K562 (cell line): Measurements from ENCODE around the gene SNX1. TPM values are rescaled to one million over a fixed set of nuclear protein-coding genes. Genes with fewer than 3 reads are reported as not detected.

Source experiments
- ARID2 ChIP-seq: fragments of 450-650 bp; IDR thresholded peaks from 2 replicates; pipeline ENCODE4 v1.6.1; 2017; ENCODE audit warnings: antibody characterized with exemption, mild to moderate bottlenecking
- BCOR ChIP-seq: fragments of 450-650 bp; IDR thresholded peaks from 2 replicates; pipeline ENCODE4 v1.6.1; 2016
- C11orf30 ChIP-seq: fragments of 450-650 bp; IDR thresholded peaks from 2 replicates; pipeline ENCODE4 v1.6.1; 2016; ENCODE audit warnings: low read depth, mild to moderate bottlenecking
- CBFA2T3 ChIP-seq: fragments of 450-650 bp; IDR thresholded peaks from 2 replicates; pipeline ENCODE4 v1.6.1; 2017
- CXXC5 ChIP-seq: fragments of 250-450 bp; sonication (Bioruptor Pico); IDR thresholded peaks from 2 replicates; pipeline ENCODE4 v1.8.0; 2022; ENCODE audit warnings: inconsistent platforms, mild to moderate bottlenecking, moderate library complexity
- ELK1 ChIP-seq: sonication (generic); formaldehyde crosslinking; IDR thresholded peaks from 2 replicates; pipeline ENCODE4 v1.8.1; 2022; ENCODE audit warnings: missing genetic modification reagents
- ETV6 ChIP-seq, 3 experiments: fragments of 150-350 bp in 1 of 3; sonication (generic) in 1 of 3; formaldehyde crosslinking in 1 of 3; IDR thresholded peaks; 2 replicates each; pipeline versions ENCODE4 v1.6.1 to v1.8.0; 2014 to 2022; ENCODE audit warnings: borderline replicate concordance in 2 of 3, low read depth in 2 of 3, antibody characterized with exemption in 1 of 3, low read length in 1 of 3, mild to moderate bottlenecking in 1 of 3, missing genetic modification reagents in 1 of 3
- ID3 ChIP-seq, 2 experiments: fragments of 250-450 bp in 1 of 2; fragments of 450-650 bp in 1 of 2; sonication (Bioruptor Pico) in 1 of 2; IDR thresholded peaks; 2 replicates each; pipeline versions ENCODE4 v1.6.1 to v1.8.0; 2016 to 2021; ENCODE audit warnings: mild to moderate bottlenecking in 2 of 2, moderate library complexity in 2 of 2, missing compliant biosample characterization in 1 of 2, missing genetic modification characterization in 1 of 2
- IRF2 ChIP-seq: sonication (generic); formaldehyde crosslinking; IDR thresholded peaks from 2 replicates; pipeline ENCODE4 v1.8.1; 2022; ENCODE audit warnings: mild to moderate bottlenecking, missing genetic modification reagents
- NEUROD1 ChIP-seq: fragments of 150-350 bp; IDR thresholded peaks from 2 replicates; pipeline ENCODE4 v1.6.1; 2014; ENCODE audit warnings: borderline replicate concordance, low read length, low read depth; ENCODE audit not compliant: partially characterized antibody
- TAF1 ChIP-seq: IDR thresholded peaks from 2 replicates; pipeline ENCODE4 v1.6.1; 2011; ENCODE audit warnings: mild to moderate bottlenecking, low read length, moderate library complexity; ENCODE audit not compliant: insufficient read depth, control insufficient read depth, severe bottlenecking; ENCODE audit errors: extremely low read depth
- ZNF133 ChIP-seq: fragments of 250-450 bp; sonication (Bioruptor Pico); IDR thresholded peaks from 2 replicates; pipeline ENCODE4 v1.4.0; 2020; ENCODE audit warnings: mild to moderate bottlenecking
- ZNF609 ChIP-seq: sonication (generic); formaldehyde crosslinking; IDR thresholded peaks from 2 replicates; pipeline ENCODE4 v1.8.1; 2023; ENCODE audit warnings: missing genetic modification reagents, mild to moderate bottlenecking, borderline replicate concordance
- ZNF639 ChIP-seq, 2 experiments: fragments of 200-800 bp in 1 of 2; sonication (Bioruptor generic) in 1 of 2; sonication (generic) in 1 of 2; formaldehyde crosslinking in 1 of 2; IDR thresholded peaks in 1 of 2; conservative IDR thresholded peaks in 1 of 2; 2 replicates each; pipeline versions ENCODE4 v1.5.0 to v1.6.1; 2016 to 2020; ENCODE audit warnings: missing compliant biosample characterization in 1 of 2, missing genetic modification characterization in 1 of 2, missing genetic modification reagents in 1 of 2
- polyA plus RNA-seq, 8 experiments: library from polyadenylated mRNA; depleted of rRNA in 4 of 8; stranded (reverse) in 5 of 8; unstranded in 3 of 8; fragments of >200 nt; fragmentation: Nextera tagmentation in 2 of 8; fragmentation: Illumina TruSeq in 1 of 8; extraction: Ambion mirVana in 2 of 8; extraction: Trizol in 1 of 8; gene quantifications; 2 replicates each; pipeline versions ENCODE4 v1.2.1 to v1.2.3, GENCODE V29; 2011 to 2014; ENCODE audit warnings: inconsistent platforms in 1 of 8, missing spikeins in 1 of 8
- total RNA-seq, 7 experiments: library from RNA; depleted of rRNA in 6 of 7; stranded (reverse); fragments of >200 nt in 6 of 7; fragmentation: Illumina TruSeq in 2 of 7; extraction: Trizol in 2 of 7; gene quantifications; 2 replicates each; pipeline versions ENCODE4 v1.2.1 to v1.2.3, GENCODE V29; 2011 to 2021; ENCODE audit warnings: low replicate concordance in 1 of 7

The SNX1 gene
- total and polyA plus RNA-seq, 9 of the 15 experiments (the other 6 are each of a cell fraction or from before 2014, with no cell fraction given), result 11.0 to 105 (median 59.9) TPM

- TF ChIP-seq ZNF639 (CRISPR knock-in tag; conservative IDR thresholded peaks at IDR 0.05 in 1 of 2, IDR thresholded peaks at IDR 0.05 in 1 of 2), result peak in 1 of 2 experiments; percentile 96; a peak in 2 of 4 replicates
- no peak for TF ChIP-seq ZNF609
- no peak for TF ChIP-seq CBFA2T3
- 0 out of 2 replicates have a peak, but pooled peaks have one; percentile 4 for TF ChIP-seq C11orf30
- TF ChIP-seq ELK1, result no peak
- TF ChIP-seq NEUROD1, result peak; percentile 93
- TF ChIP-seq TAF1, result peak; percentile 88
- TF ChIP-seq ARID2, result 0 out of 2 replicates have a peak, but pooled peaks have one; percentile 40
- TF ChIP-seq ETV6 (IDR thresholded peaks at IDR 0.05; ENCODE audit: borderline replicate concordance in 1 of 2, low read depth in 2 of 2, low read length in 1 of 2), result 0 out of 4 replicates have a peak, but pooled peaks of 1 of the 2 experiments have one; percentile 8
- no peak for TF ChIP-seq ETV6 (CRISPR knock-in tag; IDR thresholded peaks at IDR 0.05; ENCODE audit: borderline replicate concordance)
- TF ChIP-seq CXXC5 (CRISPR knock-in tag), result peak; percentile 90
- TF ChIP-seq BCOR, result peak; percentile 39; the same call in 1 of the 2 replicates
- no peak for TF ChIP-seq ID3 (CRISPR knock-in tag; IDR thresholded peaks at IDR 0.05)
- TF ChIP-seq ID3 (tag; IDR thresholded peaks at IDR 0.05), result peak; percentile 56; the same call in 1 of the 2 replicates
- TF ChIP-seq ZNF133 (CRISPR knock-in tag), result no peak
- TF ChIP-seq IRF2 (CRISPR knock-in tag), result no peak
These were observed 67.3 kb downstream of the SNX1 start, which contains the start of gene PPIB (continued) for GRCh38 chr15:64162869-64163658.
